ENCODE data around the gene ERI2.
"Not testable (repeated sequence)": the region's sequence is repeated elsewhere in the genome, so short reads cannot be mapped to it uniquely, and the experiment has no call there.

ERI2 gene

GRCh38 chr16:20763461-20764232, 42.6 kb downstream of the ERI2 start, which contains the start of gene ACSM3:
TSS of gene ACSM3 (plus strand) at chr16:20764014. CDS start at chr16:20770035, 6,021 bp downstream.
- DNase-seq, result no peak

DNA sequence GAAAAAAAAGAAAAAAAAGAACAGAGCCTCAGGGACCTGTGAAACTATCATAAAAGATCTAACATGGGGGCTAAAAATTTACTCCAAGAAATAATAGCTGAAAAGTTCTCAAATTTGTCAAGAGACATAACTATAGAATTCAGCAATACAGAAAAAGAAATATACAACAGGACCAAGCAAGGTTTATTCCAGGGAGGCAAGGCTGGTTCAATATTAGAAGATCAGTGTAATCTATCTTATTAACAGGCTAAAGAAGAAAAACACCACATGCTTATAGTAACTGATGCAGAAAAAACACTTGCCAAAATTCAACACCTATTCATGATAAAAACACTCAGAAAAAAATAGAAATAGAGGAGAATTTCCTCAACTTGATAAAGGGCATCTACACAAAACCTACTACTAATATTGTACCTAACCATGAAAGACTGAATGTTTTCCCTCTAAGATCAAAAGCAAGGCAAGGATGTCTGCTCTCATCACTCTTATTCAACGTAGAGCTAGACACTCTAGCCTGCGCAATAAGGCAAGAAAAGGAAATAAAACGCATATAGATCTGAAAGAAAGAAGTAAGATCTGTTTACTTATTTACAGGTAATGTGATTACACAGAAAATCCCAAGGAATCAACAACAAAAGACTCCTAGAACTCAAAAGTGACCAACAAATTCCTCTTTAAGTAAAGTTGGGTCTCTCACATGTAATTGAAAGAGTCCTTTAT, 43.7 kb downstream of the ERI2 start:
- DNase-seq, result no peak

GRCh38 chr16:20761175-20761574, 45.1 kb downstream of the ERI2 start:
- DNase-seq, result no peak

DNA sequence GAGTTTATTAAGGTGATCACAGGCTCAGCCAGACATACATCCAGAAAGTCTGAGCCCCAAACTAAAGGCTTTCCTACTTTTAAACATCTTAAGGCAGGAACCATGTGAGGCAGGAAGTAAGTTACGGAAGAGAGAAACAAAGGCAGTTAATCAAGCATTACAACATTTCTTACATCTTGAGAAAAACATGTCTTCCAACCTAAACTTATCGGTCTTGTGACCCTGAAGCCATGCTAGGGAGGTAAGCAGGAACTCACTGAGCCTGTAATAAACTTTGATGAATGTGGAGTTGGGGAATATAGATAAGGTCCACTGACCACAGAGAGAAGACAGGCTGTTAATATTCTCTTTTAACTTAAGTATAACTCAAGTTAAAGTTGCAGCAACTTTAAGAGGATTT, 45.9 kb downstream of the ERI2 start:
- DNase-seq, result no peak

DNA sequence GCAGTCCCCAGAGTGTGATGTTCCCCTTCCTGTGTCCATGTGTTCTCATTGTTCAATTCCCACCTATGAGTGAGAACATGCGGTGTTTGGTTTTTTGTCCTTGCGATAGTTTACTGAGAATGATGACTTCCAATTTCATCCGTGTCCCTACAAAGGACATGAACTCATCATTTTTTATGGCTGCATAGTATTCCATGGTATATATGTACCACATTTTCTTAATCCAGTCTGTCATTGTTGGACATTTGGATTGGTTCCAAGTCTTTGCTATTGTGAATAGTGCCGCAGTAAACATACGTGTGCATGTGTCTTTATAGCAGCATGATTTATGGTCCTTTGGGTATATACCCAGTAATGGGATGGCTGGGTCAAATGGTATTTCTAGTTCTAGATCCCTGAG, 50.5 kb downstream of the ERI2 start:
- not testable (repeated sequence) for DNase-seq

- no peak for DNase-seq
Measured at GRCh38 chr16:20755238-20755637, 51.0 kb downstream of the ERI2 start.

GRCh38 chr16:20753727-20754126, 52.5 kb downstream of the ERI2 start:
- no peak for DNase-seq

- DNase-seq, result no peak
Measured at GRCh38 chr16:20750558-20750957, 55.7 kb downstream of the ERI2 start.

DNA sequence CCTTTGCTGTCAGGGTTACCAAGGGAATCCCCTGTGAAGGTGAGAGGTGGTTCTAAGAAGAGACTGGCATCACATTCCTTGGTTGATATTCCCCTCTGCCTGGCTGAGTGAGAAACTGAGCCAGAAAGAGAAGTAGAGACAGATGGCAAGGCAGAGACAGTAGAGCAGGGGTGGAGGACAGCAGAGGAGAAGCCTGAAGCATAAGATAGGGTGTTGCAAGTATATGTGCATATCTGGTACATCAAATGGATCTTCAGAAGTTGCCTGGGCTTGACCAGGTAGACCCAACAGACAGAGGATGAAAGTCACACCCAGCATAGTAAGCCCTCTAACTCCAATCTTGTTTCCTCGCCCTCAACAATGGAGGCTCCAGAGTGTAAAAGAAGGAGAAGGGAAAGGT, 56.8 kb downstream of the ERI2 start:
- no peak for DNase-seq

DNA sequence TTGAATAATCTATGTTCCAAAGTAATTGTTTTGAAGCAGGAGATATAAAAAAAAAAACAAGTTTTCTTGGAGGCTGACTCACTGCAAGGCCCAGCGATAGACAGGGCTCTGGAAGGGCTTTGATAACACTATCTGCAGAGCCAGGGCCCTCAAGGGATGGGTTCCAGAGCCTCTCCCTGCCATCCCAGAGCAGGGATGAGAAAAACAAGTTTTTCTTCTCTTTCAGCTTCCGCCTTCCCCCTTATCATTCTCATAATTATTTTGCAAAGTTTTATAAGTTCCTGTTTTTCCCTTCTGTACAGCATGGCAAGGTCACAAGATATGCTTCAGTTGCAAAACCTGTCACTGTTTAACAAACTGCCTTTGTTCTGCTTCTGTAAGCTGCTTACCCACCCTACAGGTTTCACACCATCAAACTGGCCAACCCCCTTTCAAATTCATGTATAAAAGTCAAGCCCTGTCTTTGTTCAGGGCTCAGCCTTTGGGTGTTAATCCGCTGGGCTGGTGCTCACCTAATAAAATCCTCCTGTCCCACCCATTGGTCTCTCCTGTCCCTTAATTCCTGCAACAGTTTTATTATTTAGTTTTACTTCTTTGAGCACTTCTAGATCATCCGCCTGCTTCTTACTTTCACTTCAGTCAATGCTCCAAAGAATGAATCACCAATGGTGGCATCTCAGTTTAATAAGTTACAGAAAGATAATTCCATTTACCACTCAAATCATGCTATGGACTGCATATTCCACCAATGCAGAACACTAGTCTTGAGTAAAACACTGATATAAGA, 59.0 kb downstream of the ERI2 start:
- DNase-seq, result no peak

DNA sequence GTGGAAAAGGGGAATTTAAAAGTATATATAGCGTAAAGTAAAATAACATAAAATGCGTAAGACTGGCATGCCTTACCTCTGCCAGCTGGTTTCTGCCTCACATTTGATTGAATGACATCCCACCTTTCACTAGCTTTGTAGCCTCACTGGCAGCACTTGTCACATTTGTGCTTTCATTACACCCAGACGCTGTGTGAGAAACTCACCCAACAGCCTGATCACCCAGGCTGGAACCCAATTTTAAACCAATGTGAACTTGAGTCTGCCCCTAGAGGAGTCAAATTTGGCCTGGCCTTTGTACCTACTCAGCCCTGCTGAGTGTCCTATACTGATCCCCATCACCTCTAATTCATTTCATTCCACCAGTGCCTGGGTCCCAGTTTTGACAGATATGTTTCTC, 59.8 kb downstream of the ERI2 start:
- DNase-seq, result no peak

All from NCI-H187 (cell line).